ENCODE data around the gene SUGCT. TPM values are rescaled to one million over a fixed set of nuclear protein-coding genes. Genes with fewer than 3 reads are reported as not detected.

The SUGCT gene
- total and polyA plus RNA-seq, 12 donors: 8.4 to 96.4 (median 25.5) TPM

- DNase-seq: no peak
- TF ChIP-seq POLR2A (IDR thresholded peaks at IDR 0.05) (no peak), CTCF (IDR thresholded peaks at IDR 0.05) (no peak)
- intact Hi-C loops (cut with DNase I): loop anchor here in 1 of 2 donors (5.0 kb wide), 1 partner anchor 1501 kb away; no protein-coding TSS in a partner anchor
- Histone ChIP-seq H3K36me3 (replicated peaks in 1 of 2) (no peaks in the 10 kb centered on the region), H3K4me3 (no peak overlapping the region), H3K4me1 (replicated peaks in 1 of 2) (no peaks in the 10 kb centered on the region), H3K9me3 (replicated peaks in 1 of 3) (no peaks in the 10 kb centered on the region), H3K27ac (no peak overlapping the region), H3K27me3 (no peaks in the 10 kb centered on the region)
- WGBS, 4 donors: 85 to 100% (median 95%) methylated on average over 1 of the region's 1 CpG
Measured at GRCh38 chr7:40231796-40232195, 97.0 kb downstream of the SUGCT start.

GRCh38 chr7:40232242-40232893 lies 97.6 kb downstream of the SUGCT start:
- no peaks in the 10 kb centered on the region for H3K4me1 ChIP-seq (replicated peaks in 1 of 2)
- intact Hi-C loops (cut with DNase I): loop anchor here in 1 of 2 donors (5.0 kb wide), 1 partner anchor 1500 kb away; no protein-coding TSS in a partner anchor
- H3K36me3 ChIP-seq (replicated peaks in 1 of 2): no peaks in the 10 kb centered on the region
- H3K27ac ChIP-seq: no peak overlapping the region
- H3K9me3 ChIP-seq (replicated peaks in 1 of 3): no peaks in the 10 kb centered on the region
- no peak overlapping the region for H3K4me3 ChIP-seq
- WGBS, 4 donors: 15 to 19% (median 17%) methylated on average over 7 of the region's 7 CpGs
- DNase-seq: peak in 5 of 7 donors; percentile 10 to 55 (median 29)
- no peak for TF ChIP-seq POLR2A (IDR thresholded peaks at IDR 0.05)
- TF ChIP-seq CTCF (IDR thresholded peaks at IDR 0.05): peak; percentile 38 to 73 (median 59)
- no peaks in the 10 kb centered on the region for H3K27me3 ChIP-seq

GRCh38 chr7:40234046-40234445 lies 99.2 kb downstream of the SUGCT start:
- TF ChIP-seq POLR2A (IDR thresholded peaks at IDR 0.05) (no peak), CTCF (IDR thresholded peaks at IDR 0.05) (no peak)

GRCh38 chr7:40234666-40235065 lies 99.9 kb downstream of the SUGCT start:
- H3K36me3 ChIP-seq (replicated peaks in 1 of 2): no peaks in the 10 kb centered on the region
- H3K27me3 ChIP-seq: no peaks in the 10 kb centered on the region
- no peak overlapping the region for H3K27ac ChIP-seq
- DNase-seq: no peak
- H3K9me3 ChIP-seq (replicated peaks in 1 of 3): no peaks in the 10 kb centered on the region
- no peak for TF ChIP-seq POLR2A (IDR thresholded peaks at IDR 0.05)
- TF ChIP-seq CTCF (IDR thresholded peaks at IDR 0.05): no peak
- WGBS, 4 donors: 96 to 98% (median 97%) methylated on average over 8 of the region's 8 CpGs
- intact Hi-C loops (cut with DNase I): loop anchor here in 1 of 2 donors (5.0 kb wide), 1 partner anchor 1498 kb away; no protein-coding TSS in a partner anchor
- no peaks in the 10 kb centered on the region for H3K4me1 ChIP-seq (replicated peaks in 1 of 2)
- H3K4me3 ChIP-seq: no peak overlapping the region

More at GRCh38 chr7:40234046-40234445, 99.2 kb downstream of the SUGCT start:
- no peak for DNase-seq
- Histone ChIP-seq H3K36me3 (replicated peaks in 1 of 2) (no peaks in the 10 kb centered on the region), H3K9me3 (replicated peaks in 1 of 3) (no peaks in the 10 kb centered on the region), H3K4me3 (no peak overlapping the region), H3K27ac (no peak overlapping the region), H3K27me3 (no peaks in the 10 kb centered on the region), H3K4me1 (replicated peaks in 1 of 2) (no peaks in the 10 kb centered on the region)
- 65 to 80% (median 74%) methylated on average over 4 of the region's 4 CpGs for WGBS, 4 donors
- intact Hi-C loops (cut with DNase I): loop anchor here in 1 of 2 donors (5.0 kb wide), 1 partner anchor 1498 kb away; no protein-coding TSS in a partner anchor
